ENCODE measurements around the gene UNC5C. TPM values are rescaled to one million over a fixed set of nuclear protein-coding genes. Genes with fewer than 3 reads are reported as not detected.

Gene UNC5C
- total RNA-seq, 4 donors from 2014 or later = 1.7 to 2.4 (median 2.0) TPM

- TF ChIP-seq, protein P1, sequence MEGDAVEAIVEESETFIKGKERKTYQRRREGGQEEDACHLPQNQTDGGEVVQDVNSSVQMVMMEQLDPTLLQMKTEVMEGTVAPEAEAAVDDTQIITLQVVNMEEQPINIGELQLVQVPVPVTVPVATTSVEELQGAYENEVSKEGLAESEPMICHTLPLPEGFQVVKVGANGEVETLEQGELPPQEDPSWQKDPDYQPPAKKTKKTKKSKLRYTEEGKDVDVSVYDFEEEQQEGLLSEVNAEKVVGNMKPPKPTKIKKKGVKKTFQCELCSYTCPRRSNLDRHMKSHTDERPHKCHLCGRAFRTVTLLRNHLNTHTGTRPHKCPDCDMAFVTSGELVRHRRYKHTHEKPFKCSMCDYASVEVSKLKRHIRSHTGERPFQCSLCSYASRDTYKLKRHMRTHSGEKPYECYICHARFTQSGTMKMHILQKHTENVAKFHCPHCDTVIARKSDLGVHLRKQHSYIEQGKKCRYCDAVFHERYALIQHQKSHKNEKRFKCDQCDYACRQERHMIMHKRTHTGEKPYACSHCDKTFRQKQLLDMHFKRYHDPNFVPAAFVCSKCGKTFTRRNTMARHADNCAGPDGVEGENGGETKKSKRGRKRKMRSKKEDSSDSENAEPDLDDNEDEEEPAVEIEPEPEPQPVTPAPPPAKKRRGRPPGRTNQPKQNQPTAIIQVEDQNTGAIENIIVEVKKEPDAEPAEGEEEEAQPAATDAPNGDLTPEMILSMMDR (IDR thresholded peaks at IDR 0.05) = no peak
- TF ChIP-seq POLR2A (IDR thresholded peaks at IDR 0.05; ENCODE audit: low read depth) (no peak), EP300 (IDR thresholded peaks at IDR 0.05) (no peak), POLR2AphosphoS5 (IDR thresholded peaks at IDR 0.05) (no peak)
- H3K27me3 ChIP-seq = no peaks in the 10 kb centered on the region
- 85% methylated on average over 7 of the region's 7 CpGs for WGBS
- intact Hi-C loops (cut with DNase I) = no loop called here
- H3K4me1 ChIP-seq = no peaks in the 10 kb centered on the region
- no peaks in the 10 kb centered on the region for H3K36me3 ChIP-seq
- no peak overlapping the region for H3K27ac ChIP-seq (replicated peaks in 1 of 4)
- DNase-seq (ENCODE audit: extremely low spot score) = no peak
- no peak overlapping the region for H3K4me3 ChIP-seq
- H3K9me3 ChIP-seq = no peaks in the 10 kb centered on the region
These were observed 332.7 kb downstream of the UNC5C start for GRCh38 chr4:95215991-95216605.

- Histone ChIP-seq H3K4me3 (no peak overlapping the region), H3K4me1 (no peaks in the 10 kb centered on the region), H3K27ac (replicated peaks in 1 of 4) (no peak overlapping the region), H3K9me3 (no peaks in the 10 kb centered on the region), H3K36me3 (no peaks in the 10 kb centered on the region), H3K27me3 (no peaks in the 10 kb centered on the region)
- TF ChIP-seq, protein P1 (IDR thresholded peaks at IDR 0.05) = no peak
- TF ChIP-seq POLR2AphosphoS5 (IDR thresholded peaks at IDR 0.05) = no peak
- TF ChIP-seq POLR2A (IDR thresholded peaks at IDR 0.05; ENCODE audit: low read depth) = no peak
- no peak for TF ChIP-seq EP300 (IDR thresholded peaks at IDR 0.05)
- intact Hi-C loops (cut with DNase I) = no loop called here
- WGBS = 77% methylated on average over 5 of the region's 5 CpGs
- DNase-seq (ENCODE audit: extremely low spot score) = no peak
These were observed 333.7 kb downstream of the UNC5C start for GRCh38 chr4:95215043-95215442.

DNA sequence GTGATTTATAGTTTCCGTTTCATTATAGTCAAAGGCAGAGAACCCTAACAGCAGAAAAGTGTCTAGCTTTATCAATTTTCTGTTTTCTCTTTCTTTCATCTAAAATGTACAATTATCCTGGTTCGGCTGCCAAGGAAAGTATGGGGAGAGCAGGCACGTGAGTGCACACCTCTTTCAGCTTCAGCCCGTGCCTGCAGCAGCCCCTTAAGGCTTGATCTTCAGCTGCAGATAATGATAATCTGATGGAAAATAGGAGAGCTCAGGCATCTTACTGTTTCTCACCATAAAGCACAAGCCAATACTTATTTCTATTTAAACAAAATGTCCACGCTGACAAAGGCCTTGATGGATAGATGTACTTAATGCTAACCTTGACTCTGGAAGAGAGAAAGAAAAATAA is 334.4 kb downstream of the UNC5C start:
- no peaks in the 10 kb centered on the region for H3K9me3 ChIP-seq
- WGBS = 92% methylated on average over 5 of the region's 5 CpGs
- no peak overlapping the region for H3K4me3 ChIP-seq
- H3K27me3 ChIP-seq = no peaks in the 10 kb centered on the region
- H3K4me1 ChIP-seq = no peaks in the 10 kb centered on the region
- TF ChIP-seq EP300 (IDR thresholded peaks at IDR 0.05) (no peak), POLR2AphosphoS5 (IDR thresholded peaks at IDR 0.05) (no peak), POLR2A (IDR thresholded peaks at IDR 0.05; ENCODE audit: low read depth) (no peak)
- TF ChIP-seq, protein P1 (IDR thresholded peaks at IDR 0.05) = no peak
- H3K36me3 ChIP-seq = no peaks in the 10 kb centered on the region
- no peak overlapping the region for H3K27ac ChIP-seq (replicated peaks in 1 of 4)
- intact Hi-C loops (cut with DNase I) = no loop called here
- no peak for DNase-seq (ENCODE audit: extremely low spot score)

- peak; percentile 60 for DNase-seq (ENCODE audit: extremely low spot score)
- Histone ChIP-seq H3K4me3 (no peak overlapping the region), H3K36me3 (no peaks in the 10 kb centered on the region), H3K27ac (replicated peaks in 1 of 4) (no peak overlapping the region), H3K9me3 (no peaks in the 10 kb centered on the region), H3K4me1 (no peaks in the 10 kb centered on the region), H3K27me3 (no peaks in the 10 kb centered on the region)
- 75% methylated on average over 8 of the region's 8 CpGs for whole genome bisulfite sequencing
- intact Hi-C loops (cut with DNase I) = no loop called here
- TF ChIP-seq EP300 (IDR thresholded peaks at IDR 0.05) (no peak), POLR2AphosphoS5 (IDR thresholded peaks at IDR 0.05) (no peak), POLR2A (IDR thresholded peaks at IDR 0.05; ENCODE audit: low read depth) (no peak)
- TF ChIP-seq, protein P1 (IDR thresholded peaks at IDR 0.05) = no peak
These were observed 335.4 kb downstream of the UNC5C start for GRCh38 chr4:95213366-95213765.

DNA sequence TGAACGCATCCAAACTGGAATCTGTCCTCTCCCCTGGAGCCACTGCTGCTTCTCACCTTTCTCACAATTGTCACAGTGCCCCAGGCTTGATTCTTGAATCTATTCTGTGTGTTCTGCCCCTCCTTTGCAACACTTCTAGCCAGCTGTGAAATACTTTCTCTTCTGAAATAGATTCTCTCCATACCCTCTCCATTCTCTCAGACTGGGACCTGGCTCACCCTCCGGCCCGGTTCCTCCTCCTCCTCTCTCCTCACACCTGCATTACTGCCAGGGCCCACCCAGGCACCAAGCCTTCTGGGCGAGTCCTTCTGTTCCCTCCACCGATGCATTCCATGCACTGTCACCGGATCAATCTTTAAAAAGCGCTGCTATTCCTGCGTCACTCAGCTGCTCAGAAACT is 336.1 kb downstream of the UNC5C start:
- no peaks in the 10 kb centered on the region for H3K9me3 ChIP-seq
- H3K4me1 ChIP-seq = no peaks in the 10 kb centered on the region
- H3K4me3 ChIP-seq = no peak overlapping the region
- no peaks in the 10 kb centered on the region for H3K36me3 ChIP-seq
- WGBS = 88% methylated on average over 8 of the region's 8 CpGs
- DNase-seq (ENCODE audit: extremely low spot score) = peak; percentile 74
- no peak overlapping the region for H3K27ac ChIP-seq (replicated peaks in 1 of 4)
- TF ChIP-seq POLR2AphosphoS5 (IDR thresholded peaks at IDR 0.05) (no peak), POLR2A (IDR thresholded peaks at IDR 0.05; ENCODE audit: low read depth) (no peak), EP300 (IDR thresholded peaks at IDR 0.05) (no peak)
- TF ChIP-seq, protein P1 (IDR thresholded peaks at IDR 0.05) = no peak
- intact Hi-C loops (cut with DNase I) = no loop called here
- no peaks in the 10 kb centered on the region for H3K27me3 ChIP-seq
